BE2C (cell line): ENCODE measurements around the gene MACROD1.
A peak's percentile ranks its signal among the peaks of the same experiment; 100 is the strongest.
"Not testable (repeated sequence)": the region's sequence is repeated elsewhere in the genome, so short reads cannot be mapped to it uniquely, and the experiment has no call there.

ENCODE experiments used
- DNase-seq: peaks from one replicate; pipeline ENCODE4 v3.0.0-alpha.2; 2020
- H3K27me3 ChIP-seq: fragments of 250-450 bp; sonication (Bioruptor Pico); 2 replicates; pipeline ENCODE4 v1.5.1; 2020; ENCODE audit warnings: mild to moderate bottlenecking
- H3K36me3 ChIP-seq: fragments of 250-450 bp; sonication (Bioruptor Pico); 2 replicates; pipeline ENCODE4 v1.5.1; 2020; ENCODE audit warnings: mild to moderate bottlenecking
- H3K4me1 ChIP-seq: fragments of 250-450 bp; sonication (Bioruptor Pico); 2 replicates; pipeline ENCODE4 v1.5.1; 2020
- H3K4me3 ChIP-seq: 2 replicates; pipeline ENCODE4 v1.5.1; 2011; ENCODE audit warnings: low read depth, low read length
- H3K9me3 ChIP-seq: fragments of 250-450 bp; sonication (Bioruptor Pico); 2 replicates; pipeline ENCODE4 v1.5.1; 2020
- CTCF ChIP-seq: IDR thresholded peaks from 2 replicates; pipeline ENCODE4 v1.5.1; 2012; ENCODE audit warnings: mild to moderate bottlenecking, low read depth, low read length

Gene MACROD1

GRCh38 chr11:64165481-64165841 is 452 bp downstream of the MACROD1 start:
- Histone ChIP-seq H3K4me3 (peak overlapping the region; percentile 66), H3K4me1 (no peaks in the 10 kb centered on the region), H3K36me3 (no peaks in the 10 kb centered on the region), H3K9me3 (no peaks in the 10 kb centered on the region), H3K27me3 (no peaks in the 10 kb centered on the region)
- TF ChIP-seq CTCF = no peak
- DNase-seq = peak; percentile 40

- TF ChIP-seq CTCF = no peak
- H3K36me3 ChIP-seq = no peaks in the 10 kb centered on the region
- H3K9me3 ChIP-seq = no peaks in the 10 kb centered on the region
- H3K4me3 ChIP-seq = peak overlapping the region; percentile 66
- DNase-seq = no peak
- H3K27me3 ChIP-seq = no peaks in the 10 kb centered on the region
- H3K4me1 ChIP-seq = no peaks in the 10 kb centered on the region
These were observed 1.3 kb downstream of the MACROD1 start for GRCh38 chr11:64164392-64165312.

- Histone ChIP-seq H3K36me3 (no peaks in the 10 kb centered on the region), H3K4me1 (no peaks in the 10 kb centered on the region), H3K9me3 (no peaks in the 10 kb centered on the region), H3K27me3 (no peaks in the 10 kb centered on the region), H3K4me3 (no peak overlapping the region)
- no peak for DNase-seq
- no peak for TF ChIP-seq CTCF
These were observed 2.0 kb downstream of the MACROD1 start for GRCh38 chr11:64163951-64164350.

- not testable (repeated sequence) for H3K4me3 ChIP-seq, H3K9me3 ChIP-seq, H3K4me1 ChIP-seq, H3K36me3 ChIP-seq, H3K27me3 ChIP-seq, DNase-seq
These were observed 3.1 kb downstream of the MACROD1 start for GRCh38 chr11:64162769-64163168.

GRCh38 chr11:64161037-64161436 is 4.9 kb downstream of the MACROD1 start:
- Histone ChIP-seq H3K27me3 (no peaks in the 10 kb centered on the region), H3K9me3 (no peaks in the 10 kb centered on the region), H3K4me1 (peaks cover 3% of the 10 kb centered on the region; the same call in 1 of the 2 replicates), H3K36me3 (no peaks in the 10 kb centered on the region), H3K4me3 (no peak overlapping the region)
- no peak for DNase-seq
- no peak for TF ChIP-seq CTCF

- Histone ChIP-seq H3K27me3 (no peaks in the 10 kb centered on the region), H3K9me3 (no peaks in the 10 kb centered on the region), H3K36me3 (no peaks in the 10 kb centered on the region), H3K4me3 (no peak overlapping the region), H3K4me1 (peaks cover 3% of the 10 kb centered on the region)
- no peak for TF ChIP-seq CTCF
- peak; percentile 45 for DNase-seq
These were observed 8.1 kb downstream of the MACROD1 start for GRCh38 chr11:64157631-64158394.
